ENCODE results near the gene DMBX1. TPM values are rescaled to one million over a fixed set of nuclear protein-coding genes. Genes with fewer than 3 reads are reported as not detected.

DMBX1 gene
- total RNA-seq, 2 experiments from 2014 or later, result not detected

DNA sequence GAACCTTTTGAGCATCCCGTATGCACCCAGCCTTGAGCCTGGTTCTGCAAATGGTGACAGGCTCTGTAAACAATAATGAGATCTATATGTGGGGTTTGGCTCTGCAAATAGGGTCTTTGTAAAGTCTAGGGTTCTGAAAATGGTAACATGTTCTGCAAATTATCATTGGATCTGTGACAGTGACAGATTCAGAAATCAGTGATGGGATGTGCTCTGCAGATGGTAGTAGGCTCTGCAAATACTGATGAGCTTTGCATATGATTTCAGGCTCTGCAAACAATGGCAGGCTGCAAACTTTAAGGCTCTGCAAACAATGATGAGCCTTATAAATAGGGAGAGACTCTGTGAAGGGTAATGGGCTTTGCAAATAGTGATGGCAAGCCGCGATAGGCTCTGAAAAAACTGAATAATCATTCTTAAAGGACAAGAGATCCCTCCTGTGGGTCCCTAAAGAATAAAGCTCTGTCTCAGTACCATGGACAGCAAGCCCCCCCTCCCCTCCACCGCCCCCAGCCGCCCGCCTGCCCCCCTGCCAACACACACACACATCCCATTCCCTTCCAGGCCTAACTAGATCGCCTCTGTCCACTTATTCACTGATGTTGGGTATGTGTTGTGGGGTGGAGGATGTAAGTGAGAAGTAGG, 17.7 kb upstream of the DMBX1 start:
- Histone ChIP-seq H3K4me3 (ENCODE audit: low read depth, low read length, poor library complexity, severe bottlenecking) (no peak overlapping the region), H3K79me2 (ENCODE audit: insufficient read depth, low read depth, low read length) (no peaks in the 10 kb centered on the region), H3K9me2 (ENCODE audit: insufficient read depth, low read length) (no peaks in the 10 kb centered on the region), H3K9me3 (ENCODE audit: low read length) (no peaks in the 10 kb centered on the region), H4K20me1 (ENCODE audit: insufficient read depth, low read length) (no peaks in the 10 kb centered on the region; the same call in 1 of the 2 replicates), H3K4me1 (ENCODE audit: insufficient read depth, low read length, poor library complexity, severe bottlenecking) (no peaks in the 10 kb centered on the region), H3K36me3 (ENCODE audit: insufficient read depth, low read length) (no peaks in the 10 kb centered on the region), H3K27ac (ENCODE audit: low read depth, low read length, poor library complexity, severe bottlenecking) (no peak overlapping the region), H2AFZ (ENCODE audit: low read length) (no peak overlapping the region), H3K4me2 (ENCODE audit: low read length) (no peak overlapping the region)
- intact Hi-C loops (cut with micrococcal nuclease; ENCODE audit: unreplicated experiment), result no loop called here
- TF ChIP-seq EZH2phosphoT487 (IDR thresholded peaks at IDR 0.05; ENCODE audit: borderline replicate concordance, low read depth, low read length), result no peak
- TF ChIP-seq, protein P1, sequence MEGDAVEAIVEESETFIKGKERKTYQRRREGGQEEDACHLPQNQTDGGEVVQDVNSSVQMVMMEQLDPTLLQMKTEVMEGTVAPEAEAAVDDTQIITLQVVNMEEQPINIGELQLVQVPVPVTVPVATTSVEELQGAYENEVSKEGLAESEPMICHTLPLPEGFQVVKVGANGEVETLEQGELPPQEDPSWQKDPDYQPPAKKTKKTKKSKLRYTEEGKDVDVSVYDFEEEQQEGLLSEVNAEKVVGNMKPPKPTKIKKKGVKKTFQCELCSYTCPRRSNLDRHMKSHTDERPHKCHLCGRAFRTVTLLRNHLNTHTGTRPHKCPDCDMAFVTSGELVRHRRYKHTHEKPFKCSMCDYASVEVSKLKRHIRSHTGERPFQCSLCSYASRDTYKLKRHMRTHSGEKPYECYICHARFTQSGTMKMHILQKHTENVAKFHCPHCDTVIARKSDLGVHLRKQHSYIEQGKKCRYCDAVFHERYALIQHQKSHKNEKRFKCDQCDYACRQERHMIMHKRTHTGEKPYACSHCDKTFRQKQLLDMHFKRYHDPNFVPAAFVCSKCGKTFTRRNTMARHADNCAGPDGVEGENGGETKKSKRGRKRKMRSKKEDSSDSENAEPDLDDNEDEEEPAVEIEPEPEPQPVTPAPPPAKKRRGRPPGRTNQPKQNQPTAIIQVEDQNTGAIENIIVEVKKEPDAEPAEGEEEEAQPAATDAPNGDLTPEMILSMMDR (conservative IDR thresholded peaks at IDR 0.05; ENCODE audit: low read length), result no peak
- ChIA-PET POLR2A (interaction anchor here (1.0 kb wide), 1 partner anchor 11 kb away, joined by 3 read pairs; no protein-coding TSS in a partner anchor), CTCF (ENCODE audit: unreplicated experiment) (no interaction called here)
- DNase-seq (ENCODE audit: low spot score), result no peak
- no TSS peak for BruUV-seq (replicated peaks)

- H4K20me1 ChIP-seq (ENCODE audit: insufficient read depth, low read length), result no peaks in the 10 kb centered on the region; the same call in 1 of the 2 replicates
- no peak overlapping the region for H3K4me3 ChIP-seq (ENCODE audit: low read depth, low read length, poor library complexity, severe bottlenecking)
- CTCF ChIA-PET (ENCODE audit: unreplicated experiment), result no interaction called here
- no peak overlapping the region for H3K27ac ChIP-seq (ENCODE audit: low read depth, low read length, poor library complexity, severe bottlenecking)
- TF ChIP-seq, protein P1 (conservative IDR thresholded peaks at IDR 0.05; ENCODE audit: low read length), result no peak
- TF ChIP-seq EZH2phosphoT487 (IDR thresholded peaks at IDR 0.05; ENCODE audit: borderline replicate concordance, low read depth, low read length), result no peak
- H3K4me2 ChIP-seq (ENCODE audit: low read length), result no peak overlapping the region
- H3K36me3 ChIP-seq (ENCODE audit: insufficient read depth, low read length), result no peaks in the 10 kb centered on the region
- intact Hi-C loops (cut with micrococcal nuclease; ENCODE audit: unreplicated experiment), result no loop called here
- no peaks in the 10 kb centered on the region for H3K9me3 ChIP-seq (ENCODE audit: low read length)
- H3K4me1 ChIP-seq (ENCODE audit: insufficient read depth, low read length, poor library complexity, severe bottlenecking), result no peaks in the 10 kb centered on the region
- no peaks in the 10 kb centered on the region for H3K79me2 ChIP-seq (ENCODE audit: insufficient read depth, low read depth, low read length)
- no TSS peak for BruUV-seq (replicated peaks)
- no peak for DNase-seq (ENCODE audit: low spot score)
- H3K9me2 ChIP-seq (ENCODE audit: insufficient read depth, low read length), result no peaks in the 10 kb centered on the region
- POLR2A ChIA-PET, result interaction anchor here (1.0 kb wide), 1 partner anchor 11 kb away, joined by 3 read pairs; no protein-coding TSS in a partner anchor
- H2AFZ ChIP-seq (ENCODE audit: low read length), result no peak overlapping the region
Measured at GRCh38 chr1:46472498-46473181, 17.0 kb upstream of the DMBX1 start.

- BruUV-seq (replicated peaks), result no TSS peak
- Histone ChIP-seq H3K27ac (ENCODE audit: low read depth, low read length, poor library complexity, severe bottlenecking) (no peak overlapping the region), H3K4me3 (ENCODE audit: low read depth, low read length, poor library complexity, severe bottlenecking) (no peak overlapping the region), H3K36me3 (ENCODE audit: insufficient read depth, low read length) (no peaks in the 10 kb centered on the region), H3K4me1 (ENCODE audit: insufficient read depth, low read length, poor library complexity, severe bottlenecking) (no peaks in the 10 kb centered on the region), H3K79me2 (ENCODE audit: insufficient read depth, low read depth, low read length) (no peaks in the 10 kb centered on the region), H3K9me2 (ENCODE audit: insufficient read depth, low read length) (no peaks in the 10 kb centered on the region), H3K9me3 (ENCODE audit: low read length) (no peaks in the 10 kb centered on the region), H4K20me1 (ENCODE audit: insufficient read depth, low read length) (no peaks in the 10 kb centered on the region; the same call in 1 of the 2 replicates), H2AFZ (ENCODE audit: low read length) (no peak overlapping the region), H3K4me2 (ENCODE audit: low read length) (no peak overlapping the region)
- ChIA-PET POLR2A (no interaction called here), CTCF (ENCODE audit: unreplicated experiment) (no interaction called here)
- intact Hi-C loops (cut with micrococcal nuclease; ENCODE audit: unreplicated experiment), result no loop called here
- DNase-seq (ENCODE audit: low spot score), result no peak
- TF ChIP-seq EZH2phosphoT487 (IDR thresholded peaks at IDR 0.05; ENCODE audit: borderline replicate concordance, low read depth, low read length), result no peak
- TF ChIP-seq, protein P1 (conservative IDR thresholded peaks at IDR 0.05; ENCODE audit: low read length), result no peak
Measured at GRCh38 chr1:46473991-46474390, 15.6 kb upstream of the DMBX1 start.

Measured in OCI-LY7 (cell line).